ENCODE results near the gene KRT36. TPM values are rescaled to one million over a fixed set of nuclear protein-coding genes. Genes with fewer than 3 reads are reported as not detected.
A peak's percentile ranks its signal among the peaks of the same experiment; 100 is the strongest.

KRT36 gene
- total RNA-seq, 1 experiment from 2014 or later: not detected

DNA sequence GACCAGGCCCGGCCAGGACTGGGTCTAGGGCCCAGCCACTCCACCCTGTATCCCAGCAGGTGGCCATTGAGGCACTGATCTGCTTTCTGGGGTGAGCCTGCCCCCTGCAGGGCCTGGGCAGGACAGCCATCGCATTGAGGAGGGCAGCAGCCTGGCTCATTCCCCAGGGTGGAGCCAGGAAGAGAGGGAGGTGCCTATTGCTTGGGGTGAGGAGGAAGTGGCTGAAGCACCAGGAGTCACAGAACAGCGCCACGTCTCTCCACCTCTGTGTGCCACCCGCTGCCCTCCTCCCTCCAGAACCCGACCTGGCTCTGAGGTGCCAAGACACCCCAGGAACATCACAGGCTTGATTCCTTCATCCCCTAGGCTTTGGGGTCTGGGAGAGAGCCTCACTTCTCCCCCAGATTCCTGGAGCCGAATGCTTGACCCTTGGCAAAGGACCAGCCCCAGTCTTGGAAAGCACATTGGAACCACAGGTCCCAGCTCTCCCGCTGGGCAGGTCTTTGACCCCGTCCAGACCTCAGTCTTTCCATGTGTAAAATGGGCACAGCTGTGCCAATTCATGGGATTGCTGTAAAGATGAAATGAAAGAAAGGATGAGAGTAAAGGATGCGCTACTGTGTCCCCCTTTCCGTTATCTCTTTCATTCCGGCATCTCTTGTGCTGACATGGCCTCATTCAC is 7.2 kb upstream of the KRT36 start:
- H3F3A ChIP-seq (ENCODE audit: low read length, unreplicated experiment): no peaks in the 10 kb centered on the region
- intact Hi-C loops (cut with micrococcal nuclease): loop anchor here (10.0 kb wide), 1 partner anchor 172 kb away; no protein-coding TSS in a partner anchor
- no peaks in the 10 kb centered on the region for H3K9me3 ChIP-seq (ENCODE audit: low read length)
- peak overlapping the region; percentile 29 for H3K27ac ChIP-seq (ENCODE audit: low read length)
- CTCF ChIA-PET: interaction anchor here (1.0 kb wide), 1 partner anchor 151 kb away, joined by 6 read pairs; no protein-coding TSS in a partner anchor
- no peaks in the 10 kb centered on the region for H3K9me2 ChIP-seq (replicated peaks; ENCODE audit: low read length)
- no peaks in the 10 kb centered on the region for H3K27me3 ChIP-seq (ENCODE audit: low read length)
- ATAC-seq (peak; percentile 77), DNase-seq (peak; percentile 84)
- POLR2A ChIA-PET (ENCODE audit: unreplicated experiment): no interaction called here
- peaks cover 41% of the 10 kb centered on the region for H3K4me1 ChIP-seq (ENCODE audit: insufficient read depth, low read length)
- peak overlapping the region; percentile 21; the same call in 1 of the 2 replicates for H3K4me2 ChIP-seq (ENCODE audit: low read length)
- H3K79me2 ChIP-seq (ENCODE audit: low read length): no peaks in the 10 kb centered on the region
- H3K9ac ChIP-seq (ENCODE audit: low read length): peak overlapping the region; percentile 33; the same call in 1 of the 2 replicates
- no peaks in the 10 kb centered on the region for H4K20me1 ChIP-seq (ENCODE audit: low read length)
- no peaks in the 10 kb centered on the region for H3K36me3 ChIP-seq (ENCODE audit: low read depth, low read length)
- BruUV-seq (replicated peaks): TSS peak; percentile 92
- H2AFZ ChIP-seq (ENCODE audit: low read length): no peak overlapping the region
- TF ChIP-seq EZH2phosphoT487 (IDR thresholded peaks at IDR 0.05; ENCODE audit: borderline replicate concordance, low read length) (no peak), EZH2 (IDR thresholded peaks at IDR 0.05; ENCODE audit: low read length, unreplicated experiment) (no peak)
- TF ChIP-seq, protein P1, sequence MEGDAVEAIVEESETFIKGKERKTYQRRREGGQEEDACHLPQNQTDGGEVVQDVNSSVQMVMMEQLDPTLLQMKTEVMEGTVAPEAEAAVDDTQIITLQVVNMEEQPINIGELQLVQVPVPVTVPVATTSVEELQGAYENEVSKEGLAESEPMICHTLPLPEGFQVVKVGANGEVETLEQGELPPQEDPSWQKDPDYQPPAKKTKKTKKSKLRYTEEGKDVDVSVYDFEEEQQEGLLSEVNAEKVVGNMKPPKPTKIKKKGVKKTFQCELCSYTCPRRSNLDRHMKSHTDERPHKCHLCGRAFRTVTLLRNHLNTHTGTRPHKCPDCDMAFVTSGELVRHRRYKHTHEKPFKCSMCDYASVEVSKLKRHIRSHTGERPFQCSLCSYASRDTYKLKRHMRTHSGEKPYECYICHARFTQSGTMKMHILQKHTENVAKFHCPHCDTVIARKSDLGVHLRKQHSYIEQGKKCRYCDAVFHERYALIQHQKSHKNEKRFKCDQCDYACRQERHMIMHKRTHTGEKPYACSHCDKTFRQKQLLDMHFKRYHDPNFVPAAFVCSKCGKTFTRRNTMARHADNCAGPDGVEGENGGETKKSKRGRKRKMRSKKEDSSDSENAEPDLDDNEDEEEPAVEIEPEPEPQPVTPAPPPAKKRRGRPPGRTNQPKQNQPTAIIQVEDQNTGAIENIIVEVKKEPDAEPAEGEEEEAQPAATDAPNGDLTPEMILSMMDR (conservative IDR thresholded peaks at IDR 0.05; ENCODE audit: low read depth, low read length): peak; percentile 86
- no peak overlapping the region for H3K4me3 ChIP-seq (ENCODE audit: low read length)

DNA sequence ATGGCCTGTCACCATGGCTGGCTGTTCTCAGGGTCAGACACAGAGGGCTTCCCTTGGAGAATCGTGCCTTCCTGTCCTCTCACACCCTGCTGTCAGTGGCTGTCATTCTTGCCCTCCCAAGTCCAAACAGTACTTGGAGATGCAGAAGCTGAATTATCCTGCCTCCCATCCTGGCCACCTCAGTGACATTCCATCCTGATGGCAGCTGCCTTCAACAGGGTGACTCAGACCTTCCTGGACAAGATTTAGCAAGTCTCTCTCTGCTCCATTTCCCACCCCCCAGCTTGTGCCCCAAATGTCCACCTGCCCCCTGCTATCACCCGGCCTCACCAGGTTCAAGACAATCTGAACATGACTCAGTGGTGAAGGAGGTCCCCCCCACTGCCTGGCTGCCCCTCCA is 4.8 kb upstream of the KRT36 start:
- peak; percentile 18; the same call in 1 of the 2 replicates for ATAC-seq
- no peak overlapping the region for H2AFZ ChIP-seq (ENCODE audit: low read length)
- H3K27me3 ChIP-seq (ENCODE audit: low read length): no peaks in the 10 kb centered on the region
- no peak overlapping the region for H3K27ac ChIP-seq (ENCODE audit: low read length)
- H3K9me2 ChIP-seq (replicated peaks; ENCODE audit: low read length): no peaks in the 10 kb centered on the region
- no peak overlapping the region for H3K4me3 ChIP-seq (ENCODE audit: low read length)
- peak; percentile 51 for DNase-seq
- H3K9ac ChIP-seq (ENCODE audit: low read length): no peak overlapping the region
- no peaks in the 10 kb centered on the region for H4K20me1 ChIP-seq (ENCODE audit: low read length)
- H3K79me2 ChIP-seq (ENCODE audit: low read length): no peaks in the 10 kb centered on the region
- ChIA-PET CTCF (interaction anchor here (0.6 kb wide), 1 partner anchor 586 kb away, joined by 3 read pairs; no protein-coding TSS in a partner anchor), POLR2A (ENCODE audit: unreplicated experiment) (no interaction called here)
- H3K4me1 ChIP-seq (ENCODE audit: insufficient read depth, low read length): peaks cover 27% of the 10 kb centered on the region
- TF ChIP-seq EZH2 (IDR thresholded peaks at IDR 0.05; ENCODE audit: low read length, unreplicated experiment): no peak
- TF ChIP-seq, protein P1 (conservative IDR thresholded peaks at IDR 0.05; ENCODE audit: low read depth, low read length): no peak
- no peak for TF ChIP-seq EZH2phosphoT487 (IDR thresholded peaks at IDR 0.05; ENCODE audit: borderline replicate concordance, low read length)
- H3F3A ChIP-seq (ENCODE audit: low read length, unreplicated experiment): no peaks in the 10 kb centered on the region
- BruUV-seq (replicated peaks): no TSS peak
- no peaks in the 10 kb centered on the region for H3K9me3 ChIP-seq (ENCODE audit: low read length)
- H3K4me2 ChIP-seq (ENCODE audit: low read length): no peak overlapping the region
- no peaks in the 10 kb centered on the region for H3K36me3 ChIP-seq (ENCODE audit: low read depth, low read length)
- intact Hi-C loops (cut with micrococcal nuclease): loop anchor here (10.0 kb wide), 1 partner anchor 170 kb away; no protein-coding TSS in a partner anchor

DNA sequence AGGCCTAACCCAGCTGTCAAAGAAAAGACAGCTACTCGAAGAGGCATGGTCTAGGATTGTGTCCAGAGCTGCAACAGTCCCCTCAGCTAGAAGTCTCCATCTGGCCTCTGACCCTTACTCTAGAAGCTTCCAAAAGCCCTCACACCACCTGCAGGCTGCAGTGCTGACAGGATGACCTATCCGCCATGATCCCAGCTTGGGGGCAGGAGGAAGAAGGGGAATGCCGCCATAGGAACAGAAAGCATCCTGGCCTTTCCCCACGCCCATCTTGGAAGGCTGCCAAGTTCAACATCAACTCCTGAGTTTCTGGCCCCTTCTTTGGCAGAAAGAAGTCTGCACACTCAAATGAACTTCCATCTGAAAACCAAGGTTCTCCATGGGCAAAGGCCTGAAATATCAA is 3.1 kb upstream of the KRT36 start:
- no peak overlapping the region for H3K27ac ChIP-seq (ENCODE audit: low read length)
- no peak overlapping the region for H3K4me2 ChIP-seq (ENCODE audit: low read length)
- ChIA-PET CTCF (no interaction called here), POLR2A (ENCODE audit: unreplicated experiment) (no interaction called here)
- H3K9ac ChIP-seq (ENCODE audit: low read length): no peak overlapping the region
- intact Hi-C loops (cut with micrococcal nuclease): loop anchor here (10.0 kb wide), 1 partner anchor 168 kb away; no protein-coding TSS in a partner anchor
- H3F3A ChIP-seq (ENCODE audit: low read length, unreplicated experiment): no peaks in the 10 kb centered on the region
- H2AFZ ChIP-seq (ENCODE audit: low read length): no peak overlapping the region
- no peaks in the 10 kb centered on the region for H4K20me1 ChIP-seq (ENCODE audit: low read length)
- no peaks in the 10 kb centered on the region for H3K27me3 ChIP-seq (ENCODE audit: low read length)
- no peaks in the 10 kb centered on the region for H3K79me2 ChIP-seq (ENCODE audit: low read length)
- no peaks in the 10 kb centered on the region for H3K9me2 ChIP-seq (replicated peaks; ENCODE audit: low read length)
- ATAC-seq: no peak
- no TSS peak for BruUV-seq (replicated peaks)
- peaks cover 15% of the 10 kb centered on the region for H3K4me1 ChIP-seq (ENCODE audit: insufficient read depth, low read length)
- DNase-seq: no peak
- no peak for TF ChIP-seq EZH2 (IDR thresholded peaks at IDR 0.05; ENCODE audit: low read length, unreplicated experiment)
- TF ChIP-seq, protein P1 (conservative IDR thresholded peaks at IDR 0.05; ENCODE audit: low read depth, low read length): no peak
- TF ChIP-seq EZH2phosphoT487 (IDR thresholded peaks at IDR 0.05; ENCODE audit: borderline replicate concordance, low read length): no peak
- no peaks in the 10 kb centered on the region for H3K9me3 ChIP-seq (ENCODE audit: low read length)
- no peaks in the 10 kb centered on the region for H3K36me3 ChIP-seq (ENCODE audit: low read depth, low read length)
- H3K4me3 ChIP-seq (ENCODE audit: low read length): no peak overlapping the region
